Bronchial epithelial cell (primary cell): Measurements from ENCODE around the gene GPSM1. TPM values are rescaled to one million over a fixed set of nuclear protein-coding genes. Genes with fewer than 3 reads are reported as not detected.

Experiments used
- DNase-seq: peaks from one replicate; pipeline ENCODE4 v3.0.0-alpha.2; 2010; ENCODE audit warnings: low read depth
- FAIRE-seq: peaks from 2 replicates; lab custom pipeline; 2011; peaks lifted over from hg19 to GRCh38; lab: Jason Lieb, UNC
- H3K27me3 ChIP-seq: 2 replicates; pipeline ENCODE4 v1.5.1; 2011; ENCODE audit warnings: low read length; ENCODE audit not compliant: control insufficient read depth, insufficient read depth
- H3K36me3 ChIP-seq: 2 replicates; pipeline ENCODE4 v1.5.1; 2011; ENCODE audit warnings: low read length; ENCODE audit not compliant: control insufficient read depth, insufficient read depth
- H3K4me3 ChIP-seq: 2 replicates; pipeline ENCODE4 v1.5.1; 2011; ENCODE audit warnings: mild to moderate bottlenecking, low read depth, low read length, control low read depth
- total RNA-seq: library from RNA; depleted of rRNA; stranded (reverse); fragments of >200 nt; gene quantifications from 2 replicates; pipeline ENCODE4 v1.2.1, GENCODE V29; 2014
- TF ChIP-seq, protein P1 (sequence below): IDR thresholded peaks from 2 replicates; pipeline ENCODE4 v1.5.1; 2011; ENCODE audit warnings: mild to moderate bottlenecking, moderate library complexity, low read length, control low read depth, inconsistent platforms; ENCODE audit not compliant: insufficient read depth, severe bottlenecking

GPSM1 gene
- total RNA-seq, 1 donor from 2014 or later = 13.4 TPM

- FAIRE-seq (no peak), DNase-seq (no peak)
- TF ChIP-seq, protein P1, sequence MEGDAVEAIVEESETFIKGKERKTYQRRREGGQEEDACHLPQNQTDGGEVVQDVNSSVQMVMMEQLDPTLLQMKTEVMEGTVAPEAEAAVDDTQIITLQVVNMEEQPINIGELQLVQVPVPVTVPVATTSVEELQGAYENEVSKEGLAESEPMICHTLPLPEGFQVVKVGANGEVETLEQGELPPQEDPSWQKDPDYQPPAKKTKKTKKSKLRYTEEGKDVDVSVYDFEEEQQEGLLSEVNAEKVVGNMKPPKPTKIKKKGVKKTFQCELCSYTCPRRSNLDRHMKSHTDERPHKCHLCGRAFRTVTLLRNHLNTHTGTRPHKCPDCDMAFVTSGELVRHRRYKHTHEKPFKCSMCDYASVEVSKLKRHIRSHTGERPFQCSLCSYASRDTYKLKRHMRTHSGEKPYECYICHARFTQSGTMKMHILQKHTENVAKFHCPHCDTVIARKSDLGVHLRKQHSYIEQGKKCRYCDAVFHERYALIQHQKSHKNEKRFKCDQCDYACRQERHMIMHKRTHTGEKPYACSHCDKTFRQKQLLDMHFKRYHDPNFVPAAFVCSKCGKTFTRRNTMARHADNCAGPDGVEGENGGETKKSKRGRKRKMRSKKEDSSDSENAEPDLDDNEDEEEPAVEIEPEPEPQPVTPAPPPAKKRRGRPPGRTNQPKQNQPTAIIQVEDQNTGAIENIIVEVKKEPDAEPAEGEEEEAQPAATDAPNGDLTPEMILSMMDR = no peak
- no peaks in the 10 kb centered on the region for H3K27me3 ChIP-seq
- H3K36me3 ChIP-seq = peaks cover 34% of the 10 kb centered on the region
- H3K4me3 ChIP-seq = no peak overlapping the region
Observed at GRCh38 chr9:136381966-136382513, 54.7 kb downstream of the GPSM1 start.

GRCh38 chr9:136383436-136383835 lies 56.1 kb downstream of the GPSM1 start:
- peaks cover 40% of the 10 kb centered on the region for H3K36me3 ChIP-seq
- FAIRE-seq (no peak), DNase-seq (no peak)
- H3K27me3 ChIP-seq = no peaks in the 10 kb centered on the region
- no peak overlapping the region for H3K4me3 ChIP-seq
- TF ChIP-seq, protein P1 = no peak

DNA sequence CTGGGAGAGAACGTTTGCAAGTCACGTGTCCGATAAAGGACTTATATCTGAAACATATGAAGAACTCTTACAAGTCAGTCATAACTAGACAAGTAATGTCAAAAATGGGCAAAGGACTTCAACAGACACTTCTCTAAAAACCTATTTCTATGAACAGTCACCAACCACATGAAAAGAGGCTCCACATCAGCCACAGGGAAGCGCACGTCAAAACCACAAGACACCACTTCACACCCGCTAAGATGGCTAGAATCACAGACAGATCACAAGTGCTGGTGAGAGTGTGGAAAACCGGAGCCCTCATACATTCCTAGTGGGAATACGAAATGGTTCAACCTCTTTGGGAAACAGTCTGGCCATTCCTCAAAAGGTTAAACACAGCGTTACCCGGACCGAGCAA lies 57.7 kb downstream of the GPSM1 start:
- H3K4me3 ChIP-seq = no peak overlapping the region
- peaks cover 36% of the 10 kb centered on the region for H3K36me3 ChIP-seq
- TF ChIP-seq, protein P1 = no peak
- no peak for FAIRE-seq
- DNase-seq = no peak
- no peaks in the 10 kb centered on the region for H3K27me3 ChIP-seq

- Histone ChIP-seq H3K4me3 (no peak overlapping the region), H3K27me3 (no peaks in the 10 kb centered on the region), H3K36me3 (peaks cover 30% of the 10 kb centered on the region)
- FAIRE-seq (no peak), DNase-seq (no peak)
- TF ChIP-seq, protein P1 = no peak
Observed at GRCh38 chr9:136386018-136386417, 58.7 kb downstream of the GPSM1 start.

GRCh38 chr9:136387217-136387616 lies 59.9 kb downstream of the GPSM1 start:
- DNase-seq (no peak), FAIRE-seq (no peak)
- Histone ChIP-seq H3K36me3 (peaks cover 36% of the 10 kb centered on the region), H3K27me3 (no peaks in the 10 kb centered on the region), H3K4me3 (no peak overlapping the region)
- TF ChIP-seq, protein P1 = no peak

DNA sequence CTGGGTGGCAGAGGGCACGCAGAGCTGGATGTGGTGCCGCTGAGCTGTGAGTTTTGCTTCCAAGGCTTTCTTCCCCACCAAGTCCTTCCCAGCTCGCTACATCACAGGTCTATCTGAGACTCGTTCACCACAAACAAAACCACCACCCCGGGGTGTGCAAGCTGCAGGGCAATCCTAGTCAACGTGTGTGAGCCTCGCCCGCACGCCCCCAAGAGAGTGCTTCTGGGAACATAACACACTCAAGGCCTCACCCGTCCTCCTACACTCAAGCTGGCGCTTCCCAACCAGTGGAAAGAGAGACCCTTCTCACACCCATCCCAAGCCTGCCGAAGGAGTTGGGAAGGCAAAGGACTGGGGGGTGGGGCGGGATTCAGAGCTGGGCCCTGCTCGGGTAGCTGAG lies 62.1 kb downstream of the GPSM1 start:
- Histone ChIP-seq H3K4me3 (no peak overlapping the region), H3K27me3 (no peaks in the 10 kb centered on the region), H3K36me3 (peaks cover 46% of the 10 kb centered on the region)
- peak; percentile 40 for FAIRE-seq
- TF ChIP-seq, protein P1 = no peak
- no peak for DNase-seq
